GM23338 (cell line): ENCODE measurements around the gene SLC8A3. TPM values are rescaled to one million over a fixed set of nuclear protein-coding genes. Genes with fewer than 3 reads are reported as not detected.

ENCODE experiments used
- ATAC-seq: fragments of 200-7000 bp; cut with Tn5 transposase; 3 replicates; pipeline ENCODE4 v1.9.1; 2020
- DNase-seq: peaks from one replicate; pipeline ENCODE4 v3.0.0-alpha.2; 2015; ENCODE audit warnings: low spot score
- H2AFZ ChIP-seq: fragments of 200-600 bp; sonication (generic); 2 replicates; pipeline ENCODE4 v1.8.0; 2016; ENCODE audit warnings: antibody characterized with exemption, mild to moderate bottlenecking, moderate library complexity
- H3F3A ChIP-seq: fragments of 200-600 bp; sonication (generic); replicated peaks from 2 replicates; pipeline ENCODE4 v1.8.0; 2017; ENCODE audit warnings: antibody characterized with exemption, mixed run types, low read depth
- H3K27ac ChIP-seq: fragments of 200-600 bp; sonication (generic); 2 replicates; pipeline ENCODE4 v1.6.1; 2016; ENCODE audit warnings: low read depth
- H3K27me3 ChIP-seq: fragments of 200-600 bp; sonication (generic); 2 replicates; pipeline ENCODE4 v1.8.0; 2016; ENCODE audit warnings: mild to moderate bottlenecking, mixed run types, moderate library complexity; ENCODE audit not compliant: insufficient read depth
- H3K36me3 ChIP-seq: fragments of 200-600 bp; sonication (generic); 2 replicates; pipeline ENCODE4 v1.8.0; 2016; ENCODE audit warnings: mild to moderate bottlenecking; ENCODE audit not compliant: insufficient read depth
- H3K4me1 ChIP-seq: fragments of 200-600 bp; sonication (generic); 2 replicates; pipeline ENCODE4 v1.8.0; 2016; ENCODE audit warnings: mild to moderate bottlenecking, moderate library complexity; ENCODE audit not compliant: insufficient read depth
- H3K4me2 ChIP-seq: fragments of 200-600 bp; sonication (generic); 2 replicates; pipeline ENCODE4 v1.7.1; 2017; ENCODE audit warnings: mixed run types
- H3K4me3 ChIP-seq: fragments of 200-600 bp; sonication (generic); 2 replicates; pipeline ENCODE4 v1.6.1; 2016; ENCODE audit warnings: mixed run types
- H3K79me2 ChIP-seq: fragments of 200-600 bp; sonication (generic); replicated peaks from 2 replicates; pipeline ENCODE4 v1.8.0; 2017; ENCODE audit warnings: mild to moderate bottlenecking; ENCODE audit not compliant: insufficient read depth
- H3K9me2 ChIP-seq: fragments of 200-600 bp; sonication (generic); 2 replicates; pipeline ENCODE4 v1.8.0; 2017; ENCODE audit not compliant: insufficient read depth
- H4K20me1 ChIP-seq: fragments of 200-600 bp; sonication (generic); replicated peaks from 2 replicates; pipeline ENCODE4 v1.8.0; 2017; ENCODE audit warnings: mild to moderate bottlenecking; ENCODE audit not compliant: insufficient read depth
- H3K27ac Mint-ChIP-seq: 2 replicates; pipeline ENCODE4 v1.8.0; 2020; ENCODE audit warnings: inconsistent platforms, mild to moderate bottlenecking, moderate library complexity, mixed read lengths
- H3K27me3 Mint-ChIP-seq: 3 replicates; pipeline ENCODE4 v1.8.0; 2022; ENCODE audit warnings: low read depth, mild to moderate bottlenecking, moderate library complexity, mixed read lengths, inconsistent platforms; ENCODE audit not compliant: insufficient read depth, poor library complexity
- H3K36me3 Mint-ChIP-seq: 3 replicates; pipeline ENCODE4 v1.8.0; 2021; ENCODE audit warnings: low read depth, mild to moderate bottlenecking, inconsistent platforms, moderate library complexity, mixed read lengths
- H3K4me1 Mint-ChIP-seq: 3 replicates; pipeline ENCODE4 v1.8.0; 2020; ENCODE audit warnings: mild to moderate bottlenecking, inconsistent platforms, mixed read lengths
- H3K4me3 Mint-ChIP-seq: 3 replicates; pipeline ENCODE4 v1.8.0; 2021; ENCODE audit warnings: moderate library complexity, mild to moderate bottlenecking, inconsistent platforms, mixed read lengths
- H3K9me3 Mint-ChIP-seq: 3 replicates; pipeline ENCODE4 v1.8.0; 2020; ENCODE audit warnings: moderate library complexity, mild to moderate bottlenecking, inconsistent platforms, mixed read lengths
- CREB1 ChIP-seq: fragments of 250-450 bp; sonication (Bioruptor Pico); IDR thresholded peaks from 2 replicates; pipeline ENCODE4 v1.5.0; 2020; ENCODE audit warnings: low read depth, mild to moderate bottlenecking, moderate library complexity
- ETS1 ChIP-seq: IDR thresholded peaks from 2 replicates; pipeline ENCODE4 v1.6.1; 2016; ENCODE audit warnings: antibody characterized with exemption
- EZH2 ChIP-seq: fragments of 200-600 bp; sonication (generic); IDR thresholded peaks from one replicate; pipeline ENCODE4 v1.8.0; 2017; ENCODE audit warnings: antibody characterized with exemption, mild to moderate bottlenecking, low read depth; ENCODE audit not compliant: unreplicated experiment
- EZH2phosphoT487 ChIP-seq: fragments of 200-600 bp; sonication (generic); IDR thresholded peaks from one replicate; pipeline ENCODE4 v1.8.1; 2018; ENCODE audit warnings: antibody characterized with exemption; ENCODE audit not compliant: unreplicated experiment
- JUNB ChIP-seq: IDR thresholded peaks from one replicate; pipeline ENCODE4 v1.6.1; 2016; ENCODE audit warnings: antibody characterized with exemption; ENCODE audit not compliant: unreplicated experiment
- POLR2AphosphoS5 ChIP-seq: IDR thresholded peaks from 2 replicates; pipeline ENCODE4 v1.6.1; 2016; ENCODE audit warnings: antibody characterized with exemption, low read depth
- STAT1 ChIP-seq: IDR thresholded peaks from one replicate; pipeline ENCODE4 v1.6.1; 2016; ENCODE audit warnings: antibody characterized with exemption; ENCODE audit not compliant: unreplicated experiment
- ZNF114 ChIP-seq: fragments of 250-450 bp; sonication (Bioruptor Pico); IDR thresholded peaks from 2 replicates; pipeline ENCODE4 v1.5.0; 2020; ENCODE audit warnings: mild to moderate bottlenecking, moderate library complexity
- ZNF331 ChIP-seq: fragments of 250-450 bp; sonication (Bioruptor Pico); IDR thresholded peaks from 2 replicates; pipeline ENCODE4 v1.5.0; 2020; ENCODE audit warnings: low read depth, mild to moderate bottlenecking, moderate library complexity
- ZNF462 ChIP-seq: fragments of 250-450 bp; sonication (Bioruptor Pico); IDR thresholded peaks from 2 replicates; pipeline ENCODE4 v1.5.0; 2020; ENCODE audit warnings: mild to moderate bottlenecking, moderate library complexity
- polyA plus RNA-seq: library from polyadenylated mRNA; unstranded; fragments of >200 nt; fragmentation: Nextera tagmentation; extraction: Ambion mirVana; gene quantifications from 2 replicates; pipeline ENCODE4 v1.2.1, GENCODE V29; 2016
- total RNA-seq: library from RNA; depleted of rRNA; stranded (reverse); fragments of >200 nt; shearing (Covaris generic); gene quantifications from 2 replicates; pipeline ENCODE4 v1.2.3, GENCODE V29; 2014
- TF ChIP-seq, protein P1 (sequence below), 2 experiments: fragments of 200-600 bp in 1 of 2; sonication (generic) in 1 of 2; conservative IDR thresholded peaks; 2 replicates each; pipeline versions ENCODE4 v1.5.1 to v1.6.1; 2016 to 2017; ENCODE audit warnings: antibody characterized with exemption in 2 of 2, low read depth in 2 of 2, mild to moderate bottlenecking in 2 of 2, moderate library complexity in 1 of 2

Gene SLC8A3
- total and polyA plus RNA-seq, 2 experiments from 2014 or later, result 0.82 to 2.0 TPM

DNA sequence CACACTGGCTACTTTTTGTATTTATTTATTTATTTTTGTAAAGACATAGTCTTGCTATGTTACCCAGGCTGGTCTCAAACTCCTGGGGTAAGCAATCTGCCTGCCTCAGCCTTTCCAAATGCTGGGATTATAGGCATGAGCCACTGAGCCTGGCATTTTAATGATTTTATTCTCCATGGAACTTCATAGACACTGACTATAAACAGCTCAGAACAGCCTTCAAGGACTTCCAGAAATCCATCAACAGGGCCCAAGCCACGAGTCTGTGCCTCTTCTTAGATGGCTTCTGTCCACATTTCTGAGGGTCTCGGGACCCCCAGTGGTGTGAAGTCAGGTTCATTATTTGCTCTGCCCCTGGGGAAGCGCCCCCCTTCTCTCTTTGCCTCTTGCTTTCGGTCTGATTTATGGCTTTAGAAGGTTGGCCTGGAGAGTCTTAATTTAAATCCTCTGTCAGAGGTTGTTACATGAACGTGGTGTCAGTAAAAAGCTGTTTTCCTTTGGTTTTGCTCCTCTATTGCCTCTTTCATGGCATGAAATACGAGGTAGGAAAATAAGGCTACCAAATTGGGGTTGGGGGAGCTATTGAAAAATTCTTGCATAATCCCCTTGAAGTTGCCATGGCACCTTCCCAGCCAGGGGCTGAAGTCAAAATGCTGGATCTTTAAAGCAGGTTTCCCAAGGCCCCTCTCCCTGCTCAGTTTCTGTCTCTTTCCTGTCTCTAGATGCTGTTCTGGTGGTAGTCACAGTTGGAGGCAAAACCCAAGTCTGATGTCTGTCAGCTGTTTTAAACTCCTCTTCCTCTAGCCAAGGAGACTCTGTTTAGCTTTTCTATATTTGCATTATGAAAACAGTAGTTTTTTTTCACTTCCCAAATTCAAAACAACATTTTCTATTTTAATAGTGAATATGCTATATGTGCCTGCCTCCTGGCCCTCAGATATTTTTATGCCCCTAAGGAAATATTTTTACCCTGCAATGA is 180.2 kb downstream of the SLC8A3 start:
- H3K79me2 ChIP-seq, result no peaks in the 10 kb centered on the region
- H3K4me3 ChIP-seq, result no peak overlapping the region
- no peak overlapping the region for H3K4me2 ChIP-seq
- DNase-seq (peak; percentile 9), ATAC-seq (peak; percentile 51)
- TF ChIP-seq ETS1 (no peak), ZNF331 (CRISPR knock-in tag) (no peak)
- H3K9me3 Mint-ChIP-seq, result no peaks in the 10 kb centered on the region
- peak overlapping the region; percentile 59; the same call in 1 of the 2 replicates for H3K27ac Mint-ChIP-seq
- H3K4me1 ChIP-seq, result peaks cover 7% of the 10 kb centered on the region
- no peaks in the 10 kb centered on the region for H3K36me3 ChIP-seq
- H3K36me3 Mint-ChIP-seq, result no peaks in the 10 kb centered on the region
- peaks cover 4% of the 10 kb centered on the region for H3K27me3 Mint-ChIP-seq
- no peak overlapping the region for H3K4me3 Mint-ChIP-seq
- no peaks in the 10 kb centered on the region for H3F3A ChIP-seq
- no peaks in the 10 kb centered on the region for H3K27me3 ChIP-seq
- no peak overlapping the region for H3K27ac ChIP-seq
- H4K20me1 ChIP-seq, result no peaks in the 10 kb centered on the region
- H3K4me1 Mint-ChIP-seq, result peaks cover 13% of the 10 kb centered on the region
- peaks cover 12% of the 10 kb centered on the region for H3K9me2 ChIP-seq
- peak overlapping the region; percentile 14; the same call in 1 of the 2 replicates for H2AFZ ChIP-seq

- DNase-seq (no peak), ATAC-seq (no peak)
- Histone ChIP-seq H3K9me2 (peaks cover 6% of the 10 kb centered on the region; the same call in 1 of the 2 replicates), H3K27ac (no peak overlapping the region), H3K4me1 (peaks cover 7% of the 10 kb centered on the region), H3K4me2 (no peak overlapping the region), H4K20me1 (no peaks in the 10 kb centered on the region), H3F3A (no peaks in the 10 kb centered on the region), H3K79me2 (no peaks in the 10 kb centered on the region), H3K27me3 (no peaks in the 10 kb centered on the region), H2AFZ (no peak overlapping the region), H3K4me3 (no peak overlapping the region), H3K36me3 (no peaks in the 10 kb centered on the region)
- Mint-ChIP-seq H3K27ac (no peak overlapping the region), H3K4me1 (peaks cover 11% of the 10 kb centered on the region), H3K36me3 (no peaks in the 10 kb centered on the region), H3K27me3 (peaks cover 4% of the 10 kb centered on the region), H3K9me3 (no peaks in the 10 kb centered on the region), H3K4me3 (no peak overlapping the region)
- TF ChIP-seq POLR2AphosphoS5 (no peak), CREB1 (CRISPR knock-in tag) (no peak), ZNF462 (CRISPR knock-in tag) (no peak), ZNF114 (no peak), STAT1 (no peak), JUNB (no peak), EZH2phosphoT487 (no peak), EZH2 (no peak)
- TF ChIP-seq, protein P1, sequence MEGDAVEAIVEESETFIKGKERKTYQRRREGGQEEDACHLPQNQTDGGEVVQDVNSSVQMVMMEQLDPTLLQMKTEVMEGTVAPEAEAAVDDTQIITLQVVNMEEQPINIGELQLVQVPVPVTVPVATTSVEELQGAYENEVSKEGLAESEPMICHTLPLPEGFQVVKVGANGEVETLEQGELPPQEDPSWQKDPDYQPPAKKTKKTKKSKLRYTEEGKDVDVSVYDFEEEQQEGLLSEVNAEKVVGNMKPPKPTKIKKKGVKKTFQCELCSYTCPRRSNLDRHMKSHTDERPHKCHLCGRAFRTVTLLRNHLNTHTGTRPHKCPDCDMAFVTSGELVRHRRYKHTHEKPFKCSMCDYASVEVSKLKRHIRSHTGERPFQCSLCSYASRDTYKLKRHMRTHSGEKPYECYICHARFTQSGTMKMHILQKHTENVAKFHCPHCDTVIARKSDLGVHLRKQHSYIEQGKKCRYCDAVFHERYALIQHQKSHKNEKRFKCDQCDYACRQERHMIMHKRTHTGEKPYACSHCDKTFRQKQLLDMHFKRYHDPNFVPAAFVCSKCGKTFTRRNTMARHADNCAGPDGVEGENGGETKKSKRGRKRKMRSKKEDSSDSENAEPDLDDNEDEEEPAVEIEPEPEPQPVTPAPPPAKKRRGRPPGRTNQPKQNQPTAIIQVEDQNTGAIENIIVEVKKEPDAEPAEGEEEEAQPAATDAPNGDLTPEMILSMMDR (conservative IDR thresholded peaks at IDR 0.05; ENCODE audit: low read depth in 2 of 2), result no peak
Measured at GRCh38 chr14:70006699-70007098, 182.1 kb downstream of the SLC8A3 start.
